Transverse colon (tissue), 4 donors: ENCODE results near the gene TBX10. TPM values are rescaled to one million over a fixed set of nuclear protein-coding genes. Genes with fewer than 3 reads are reported as not detected.

Source experiments
- DNase-seq: peaks from one replicate; pipeline ENCODE4 v3.0.0-alpha.2; 2019
- H3K27ac ChIP-seq, 4 donors: fragments of 200-600 bp; sonication (generic); 2 replicates each; pipeline ENCODE4 v1.5.1; 2016 to 2018; ENCODE audit warnings: inconsistent platforms in 4 of 4
- H3K27me3 ChIP-seq: fragments of 200-600 bp; sonication (generic); 2 replicates; pipeline ENCODE4 v1.5.1; 2017; ENCODE audit warnings: inconsistent platforms
- H3K36me3 ChIP-seq, 4 donors: fragments of 200-600 bp; sonication (generic); 2 replicates each; pipeline ENCODE4 v1.5.1; 2017 to 2019; ENCODE audit warnings: inconsistent platforms in 4 of 4
- H3K4me1 ChIP-seq, 4 donors: fragments of 200-600 bp; sonication (generic); 2 replicates each; pipeline ENCODE4 v1.5.1; 2017 to 2020; ENCODE audit warnings: inconsistent platforms in 4 of 4
- H3K4me3 ChIP-seq, 4 donors: fragments of 200-600 bp; sonication (generic); 1 replicate in 1 of 4; 2 replicates in 3 of 4; pipeline versions ENCODE4 v1.5.1 to v1.6.1; 2017 to 2019; ENCODE audit warnings: inconsistent platforms in 4 of 4
- H3K9me3 ChIP-seq, 2 donors: fragments of 200-600 bp; sonication (generic); 2 replicates each; pipeline ENCODE4 v1.5.1; 2017 to 2019; ENCODE audit warnings: inconsistent platforms in 2 of 2
- CTCF ChIP-seq, 5 experiments: fragments of 200-600 bp in 3 of 5; fragments of 450-650 bp in 2 of 5; sonication (generic) in 3 of 5; IDR thresholded peaks; 1 replicate in 2 of 5; 2 replicates in 3 of 5; pipeline ENCODE4 v1.5.1; 2016 to 2017; ENCODE audit warnings: antibody characterized with exemption in 5 of 5, inconsistent platforms in 3 of 5, mild to moderate bottlenecking in 2 of 5, moderate library complexity in 1 of 5
- EP300 ChIP-seq: sonication (generic); formaldehyde crosslinking; IDR thresholded peaks from one replicate; pipeline ENCODE4 v1.6.1; 2017; ENCODE audit warnings: antibody characterized with exemption, low read depth
- POLR2A ChIP-seq: fragments of 450-650 bp; IDR thresholded peaks from one replicate; pipeline ENCODE4 v1.6.1; 2016; ENCODE audit warnings: antibody characterized with exemption, mild to moderate bottlenecking, moderate library complexity
- POLR2AphosphoS5 ChIP-seq, 3 donors: sonication (generic); formaldehyde crosslinking; IDR thresholded peaks; one replicate each; pipeline ENCODE4 v1.6.1; 2016; ENCODE audit warnings: antibody characterized with exemption in 3 of 3
- WGBS, 2 donors: methylation state at CpG; one replicate each; pipeline ENCODE4 v1.1.5; 2018; ENCODE audit warnings: low coverage in 1 of 2; 5-methylcytosine and 5-hydroxymethylcytosine counted together
- in situ Hi-C, 4 donors: fragments of 200-750 bp; cut with MboI; loops; one replicate each; pipeline versions ENCODE4 v1.15.0 to v1.15.1; 2017; ENCODE audit warnings: low sequenced_read_pairs in 3 of 4, low pct_ligation_motif_present in 1 of 4, low pct_unique_long_range_greater_than_20kb in 1 of 4
- intact Hi-C: fragments of 100-400 bp; cut with DNase I; formaldehyde crosslinking; loops from one replicate; pipeline ENCODE4 v1.15.1; 2023; ENCODE audit warnings: low total_unique reads
- total RNA-seq, 4 donors: library from RNA; depleted of rRNA; stranded (reverse); fragments of >200 nt; gene quantifications; one replicate each; pipeline ENCODE4 v1.1.0, GENCODE V29; 2016

Gene TBX10
- total RNA-seq, 4 donors from 2014 or later: 1.3 to 16.5 (median 15.0) TPM; not detected in 1

- 1 to 10% methylated on average over 2 to 65 of the region's 70 CpGs for WGBS, 2 donors
- Histone ChIP-seq H3K27me3 (no peaks in the 10 kb centered on the region), H3K27ac (peak overlapping the region; percentile 91 to 98 (median 97)), H3K4me3 (peak overlapping the region; percentile 37 to 68 (median 58)), H3K9me3 (no peaks in the 10 kb centered on the region), H3K4me1 (peaks cover 9 to 42% (median 33%) of the 10 kb centered on the region in 4 donors), H3K36me3 (no peaks in the 10 kb centered on the region)
- DNase-seq: peak; percentile 100
- TF ChIP-seq CTCF (IDR thresholded peaks at IDR 0.05) (peak; percentile 75 to 97 (median 85)), EP300 (no peak), POLR2AphosphoS5 (IDR thresholded peaks at IDR 0.05) (peak; percentile 95), POLR2A (peak; percentile 96)
- in situ Hi-C loops (no loop called here), intact Hi-C loops (no loop called here)
Measured at GRCh38 chr11:67630228-67630942, 9.2 kb downstream of the TBX10 start.

- peak; percentile 90 for DNase-seq
- WGBS, 2 donors: 0% methylated on average over 65 of the region's 102 CpGs; no CpG with 5 or more reads in 1 of the 2 donors
- intact Hi-C loops: loop anchor here (1.0 to 2.0 kb wide), 2 partner anchors 45 to 159 kb away; no protein-coding TSS in a partner anchor
- Histone ChIP-seq H3K36me3 (no peaks in the 10 kb centered on the region), H3K27ac (peak within 1 kb of the TSS; percentile 91 to 98 (median 97)), H3K27me3 (no peaks in the 10 kb centered on the region), H3K4me3 (peak within 1 kb of the TSS; percentile 47 to 68 (median 58)), H3K9me3 (no peaks in the 10 kb centered on the region), H3K4me1 (peaks cover 9 to 36% (median 33%) of the 10 kb centered on the region in 4 donors)
- TF ChIP-seq CTCF (IDR thresholded peaks at IDR 0.05) (peak; percentile 91 to 98 (median 95)), EP300 (no peak), POLR2AphosphoS5 (IDR thresholded peaks at IDR 0.05) (peak; percentile 65 to 86 (median 74))
- in situ Hi-C loops: loop anchor here in 1 of 4 donors (5.0 kb wide), 1 partner anchor 33 kb away; no protein-coding TSS in a partner anchor
Measured at GRCh38 chr11:67629386-67630227, 10.0 kb downstream of the TBX10 start, which contains the start of gene NUDT8. TSS of gene NUDT8 (minus strand) at chr11:67629937. CDS start at chr11:67629911, 26 bp downstream.

GRCh38 chr11:67628710-67629385, 10.7 kb downstream of the TBX10 start:
- H3K36me3 ChIP-seq: no peaks in the 10 kb centered on the region
- DNase-seq: no peak
- H3K27ac ChIP-seq: peak overlapping the region; percentile 91 to 98 (median 97)
- intact Hi-C loops (loop anchor here (1.0 to 2.0 kb wide), 2 partner anchors 45 to 160 kb away; no protein-coding TSS in a partner anchor), in situ Hi-C loops (loop anchor here in 1 of 4 donors (5.0 kb wide), 1 partner anchor 33 kb away; no protein-coding TSS in a partner anchor)
- no peaks in the 10 kb centered on the region for H3K27me3 ChIP-seq
- WGBS, 2 donors: 34% methylated on average over 22 of the region's 25 CpGs; no CpG with 5 or more reads in 1 of the 2 donors
- peaks cover 9 to 33% (median 30%) of the 10 kb centered on the region in 4 donors for H3K4me1 ChIP-seq
- no peak for TF ChIP-seq POLR2A
- no peak for TF ChIP-seq EP300
- no peak for TF ChIP-seq POLR2AphosphoS5 (IDR thresholded peaks at IDR 0.05)
- no peak for TF ChIP-seq CTCF (IDR thresholded peaks at IDR 0.05)
- peak overlapping the region in 3 of 4 donors; percentile 56 to 68 (median 59) for H3K4me3 ChIP-seq
- no peaks in the 10 kb centered on the region for H3K9me3 ChIP-seq
